Left ventricle myocardium inferior (tissue), 1 donor: Measurements from ENCODE around the gene GSK3A. TPM values are rescaled to one million over a fixed set of nuclear protein-coding genes. Genes with fewer than 3 reads are reported as not detected.

Source experiments
- DNase-seq: peaks from one replicate; pipeline ENCODE4 v3.0.0-alpha.2; 2020
- H3K27ac ChIP-seq: fragments of 200-600 bp; replicated peaks from 2 replicates; pipeline ENCODE4 v1.8.0; 2021
- H3K27me3 ChIP-seq: fragments of 200-600 bp; 2 replicates; pipeline ENCODE4 v1.8.0; 2021; ENCODE audit warnings: low read depth
- H3K36me3 ChIP-seq: fragments of 200-600 bp; 2 replicates; pipeline ENCODE4 v1.8.0; 2021
- H3K4me1 ChIP-seq: fragments of 200-600 bp; 2 replicates; pipeline ENCODE4 v1.8.0; 2021
- H3K4me3 ChIP-seq: fragments of 200-600 bp; 2 replicates; pipeline ENCODE4 v1.8.0; 2021; ENCODE audit warnings: mild to moderate bottlenecking, moderate library complexity
- H3K9me3 ChIP-seq: fragments of 200-600 bp; replicated peaks from 2 replicates; pipeline ENCODE4 v1.8.0; 2021
- intact Hi-C: fragments of 100-400 bp; cut with micrococcal nuclease; formaldehyde crosslinking; loops from one replicate; pipeline ENCODE4 v1.11.0; 2022
- total RNA-seq: library from RNA; stranded (reverse); fragmentation: NEBNext Ultra II Directional; extraction: Animal tissue kit (Norgen Biotek cat#: 25700); gene quantifications from one replicate; pipeline ENCODE4 v1.2.1, GENCODE V29; 2021
- TF ChIP-seq, protein P1 (sequence below): fragments of 200-600 bp; IDR thresholded peaks from 2 replicates; pipeline ENCODE4 v1.8.0; 2021; ENCODE audit warnings: antibody characterized with exemption, mild to moderate bottlenecking, borderline replicate concordance
- donor health status: DM: no; HTN: yes; CAD: no; lungs with severe emphysema.

Gene GSK3A
- total RNA-seq, 1 donor from 2014 or later: 37.6 TPM

- intact Hi-C loops: loop anchor here (5.0 kb wide), 1 partner anchor 38 kb away; no protein-coding TSS in a partner anchor
- Histone ChIP-seq H3K9me3 (no peaks in the 10 kb centered on the region), H3K4me3 (peak overlapping the region; percentile 97), H3K27ac (peak overlapping the region; percentile 99), H3K4me1 (peaks cover 99% of the 10 kb centered on the region), H3K36me3 (peaks cover 20% of the 10 kb centered on the region), H3K27me3 (no peaks in the 10 kb centered on the region)
- no peak for DNase-seq
- TF ChIP-seq, protein P1, sequence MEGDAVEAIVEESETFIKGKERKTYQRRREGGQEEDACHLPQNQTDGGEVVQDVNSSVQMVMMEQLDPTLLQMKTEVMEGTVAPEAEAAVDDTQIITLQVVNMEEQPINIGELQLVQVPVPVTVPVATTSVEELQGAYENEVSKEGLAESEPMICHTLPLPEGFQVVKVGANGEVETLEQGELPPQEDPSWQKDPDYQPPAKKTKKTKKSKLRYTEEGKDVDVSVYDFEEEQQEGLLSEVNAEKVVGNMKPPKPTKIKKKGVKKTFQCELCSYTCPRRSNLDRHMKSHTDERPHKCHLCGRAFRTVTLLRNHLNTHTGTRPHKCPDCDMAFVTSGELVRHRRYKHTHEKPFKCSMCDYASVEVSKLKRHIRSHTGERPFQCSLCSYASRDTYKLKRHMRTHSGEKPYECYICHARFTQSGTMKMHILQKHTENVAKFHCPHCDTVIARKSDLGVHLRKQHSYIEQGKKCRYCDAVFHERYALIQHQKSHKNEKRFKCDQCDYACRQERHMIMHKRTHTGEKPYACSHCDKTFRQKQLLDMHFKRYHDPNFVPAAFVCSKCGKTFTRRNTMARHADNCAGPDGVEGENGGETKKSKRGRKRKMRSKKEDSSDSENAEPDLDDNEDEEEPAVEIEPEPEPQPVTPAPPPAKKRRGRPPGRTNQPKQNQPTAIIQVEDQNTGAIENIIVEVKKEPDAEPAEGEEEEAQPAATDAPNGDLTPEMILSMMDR: no peak
These were observed 7.4 kb upstream of the GSK3A start for GRCh38 chr19:42249769-42250168.

DNA sequence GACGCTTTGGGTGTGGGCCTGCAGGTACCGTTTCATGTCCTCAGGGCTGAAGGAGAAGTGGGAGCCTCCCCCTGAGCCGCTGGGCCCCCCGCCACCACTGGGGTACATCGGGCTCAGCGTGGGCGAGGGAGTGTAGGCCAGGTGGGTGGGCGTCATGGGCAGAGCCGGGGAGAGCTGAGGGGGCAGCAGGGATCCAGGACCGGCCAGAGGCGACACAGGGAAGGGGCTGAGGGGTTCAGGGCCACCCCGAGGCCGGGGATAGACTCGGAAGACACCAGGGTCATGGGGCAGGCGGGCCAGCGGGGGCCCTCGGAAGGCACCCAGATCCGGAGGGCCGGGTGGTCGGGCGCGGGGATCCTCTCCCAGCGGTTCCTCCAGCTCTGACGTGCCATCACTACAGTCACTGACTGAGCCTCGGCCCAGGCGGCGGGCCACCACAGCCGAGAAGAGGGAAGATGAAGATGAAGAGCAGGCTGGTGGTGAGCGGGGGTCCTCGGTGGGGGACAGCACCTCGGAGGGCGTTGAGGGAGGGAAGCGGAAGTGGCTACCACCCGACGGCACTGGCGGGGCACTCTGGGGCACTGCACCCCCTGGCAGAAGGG lies 6.8 kb upstream of the GSK3A start:
- Histone ChIP-seq H3K4me1 (peaks cover 94% of the 10 kb centered on the region), H3K27ac (peak overlapping the region; percentile 99), H3K27me3 (no peaks in the 10 kb centered on the region), H3K36me3 (peaks cover 20% of the 10 kb centered on the region), H3K9me3 (no peaks in the 10 kb centered on the region), H3K4me3 (no peak overlapping the region)
- TF ChIP-seq, protein P1: no peak
- no peak for DNase-seq
- intact Hi-C loops: no loop called here

GRCh38 chr19:42248270-42249148 lies 6.1 kb upstream of the GSK3A start:
- TF ChIP-seq, protein P1: no peak
- H3K9me3 ChIP-seq: no peaks in the 10 kb centered on the region
- H3K36me3 ChIP-seq: peaks cover 20% of the 10 kb centered on the region
- H3K4me1 ChIP-seq: peaks cover 94% of the 10 kb centered on the region
- H3K27me3 ChIP-seq: no peaks in the 10 kb centered on the region
- intact Hi-C loops: no loop called here
- no peak for DNase-seq
- no peak overlapping the region for H3K4me3 ChIP-seq
- H3K27ac ChIP-seq: peak overlapping the region; percentile 99

DNA sequence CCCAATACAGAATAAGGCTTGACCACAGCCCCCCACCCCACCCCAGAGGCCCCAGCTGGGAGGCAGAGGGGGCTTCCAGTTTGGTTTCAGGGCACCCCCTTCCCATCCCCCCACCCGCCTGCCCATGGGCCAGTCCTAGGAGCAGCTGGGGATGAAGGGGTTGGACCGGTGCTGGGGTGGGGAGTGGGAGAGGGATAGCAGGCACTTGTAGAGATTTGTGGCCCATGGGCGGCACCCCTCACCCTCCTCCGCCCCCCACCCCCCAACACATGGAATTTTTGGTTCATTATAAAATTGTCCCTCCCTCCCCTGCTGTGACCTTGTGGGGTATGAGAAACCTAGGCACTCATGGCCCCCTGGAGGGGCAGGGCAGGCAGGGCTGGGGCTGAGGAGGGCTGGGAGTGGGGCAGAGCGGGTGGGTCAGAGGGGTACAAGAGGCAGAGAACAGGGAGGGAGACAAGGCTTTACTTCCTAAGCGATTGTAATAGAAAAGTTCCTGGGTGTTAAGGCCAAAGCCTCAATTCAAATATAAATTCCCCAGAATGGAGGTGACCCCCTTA lies 5.3 kb upstream of the GSK3A start:
- intact Hi-C loops: no loop called here
- no peak for DNase-seq
- Histone ChIP-seq H3K4me3 (no peak overlapping the region), H3K9me3 (no peaks in the 10 kb centered on the region), H3K27ac (peak overlapping the region; percentile 93), H3K27me3 (no peaks in the 10 kb centered on the region), H3K4me1 (peaks cover 89% of the 10 kb centered on the region), H3K36me3 (peaks cover 20% of the 10 kb centered on the region)
- TF ChIP-seq, protein P1: no peak

- no peaks in the 10 kb centered on the region for H3K9me3 ChIP-seq
- peaks cover 20% of the 10 kb centered on the region for H3K36me3 ChIP-seq
- H3K4me1 ChIP-seq: peaks cover 84% of the 10 kb centered on the region
- intact Hi-C loops: no loop called here
- H3K27me3 ChIP-seq: no peaks in the 10 kb centered on the region
- TF ChIP-seq, protein P1: no peak
- no peak for DNase-seq
- H3K4me3 ChIP-seq: no peak overlapping the region
- peak overlapping the region; percentile 93 for H3K27ac ChIP-seq
These were observed 4.7 kb upstream of the GSK3A start for GRCh38 chr19:42246922-42247639.
